Panc1 (cell line): ENCODE results near the gene ZC2HC1B. TPM values are rescaled to one million over a fixed set of nuclear protein-coding genes. Genes with fewer than 3 reads are reported as not detected.

Experiments
- ATAC-seq: fragments of 200-7000 bp; cut with Tn5 transposase; 2 replicates; pipeline ENCODE4 v1.9.1; 2020; ENCODE audit warnings: mild to moderate bottlenecking, moderate library complexity
- BruUV-seq: library from RNA; stranded (reverse); fragments of 400-500 nt; replicated peaks from 2 replicates; lab custom pipeline; 2021; lab: Mats Ljungman, UMichigan
- CTCF ChIA-PET: fragments of 300-600 bp; sonication (Branson Sonifier 250); formaldehyde crosslinking; loops from one replicate; lab custom pipeline; 2022; ENCODE audit warnings: antibody characterized with exemption; lab: Charles Lee
- POLR2A ChIA-PET: fragments of 300-600 bp; sonication (Branson Sonifier 250); formaldehyde crosslinking; loops from one replicate; lab custom pipeline; 2022; ENCODE audit warnings: antibody characterized with exemption; lab: Charles Lee
- DNase-seq: peaks from one replicate; pipeline ENCODE4 v3.0.0-alpha.2; 2010; ENCODE audit warnings: low read depth, low spot score
- H3K27ac ChIP-seq: 2 replicates; pipeline ENCODE4 v1.5.1; 2011; ENCODE audit warnings: mild to moderate bottlenecking, low read length, inconsistent platforms
- H3K27me3 ChIP-seq: fragments of 200-500 bp; sonication (Bioruptor generic); 2 replicates; pipeline ENCODE4 v1.6.0; 2014; ENCODE audit warnings: low read length, inconsistent platforms; ENCODE audit not compliant: control insufficient read depth, insufficient read depth
- H3K36me3 ChIP-seq: fragments of 200-500 bp; sonication (Bioruptor generic); 2 replicates; pipeline ENCODE4 v1.5.1; 2014; ENCODE audit warnings: inconsistent platforms, mild to moderate bottlenecking, low read length, moderate library complexity; ENCODE audit not compliant: control insufficient read depth, insufficient read depth
- H3K4me1 ChIP-seq: 2 replicates; pipeline ENCODE4 v1.5.1; 2011; ENCODE audit warnings: inconsistent platforms, mild to moderate bottlenecking, low read length, moderate library complexity; ENCODE audit not compliant: control insufficient read depth, insufficient read depth
- H3K4me3 ChIP-seq, 2 experiments: 2 replicates each; pipeline ENCODE4 v1.5.1; 2011 to 2012; ENCODE audit warnings: low read depth in 2 of 2, low read length in 2 of 2, mild to moderate bottlenecking in 2 of 2, inconsistent platforms in 1 of 2, moderate library complexity in 1 of 2
- H3K9me3 ChIP-seq: fragments of 200-500 bp; sonication (Bioruptor generic); 2 replicates; pipeline ENCODE4 v1.5.1; 2014; ENCODE audit warnings: low read depth, mild to moderate bottlenecking, inconsistent platforms, low read length, moderate library complexity; ENCODE audit not compliant: control insufficient read depth, insufficient read depth
- POLR2AphosphoS5 ChIP-seq: IDR thresholded peaks from 2 replicates; pipeline ENCODE4 v1.6.1; 2012; ENCODE audit warnings: mild to moderate bottlenecking, low read depth, low read length, moderate library complexity
- SIN3A ChIP-seq: IDR thresholded peaks from 2 replicates; pipeline ENCODE4 v1.6.1; 2012; ENCODE audit warnings: low read depth, mild to moderate bottlenecking, low read length, moderate library complexity, borderline replicate concordance; ENCODE audit not compliant: insufficient read depth
- TCF7L2 ChIP-seq: IDR thresholded peaks from 2 replicates; pipeline ENCODE4 v1.6.1; 2011; ENCODE audit warnings: mild to moderate bottlenecking, low read depth, low read length, inconsistent platforms
- in situ Hi-C: cut with HindIII; loops from 2 replicates; pipeline ENCODE4 v1.10.0; 2016; ENCODE audit warnings: low sequenced_read_pairs, low pct_unique_long_range_greater_than_20kb
- intact Hi-C: fragments of 100-400 bp; cut with micrococcal nuclease; formaldehyde crosslinking; loops from one replicate; pipeline ENCODE4 v1.10.0; 2022; ENCODE audit not compliant: unreplicated experiment
- total RNA-seq: library from RNA; stranded (reverse); gene quantifications from one replicate; pipeline ENCODE4 v1.2.1, GENCODE V29; 2021; ENCODE audit not compliant: unreplicated experiment
- TF ChIP-seq, protein P1 (sequence below), 2 experiments: IDR thresholded peaks; 2 replicates each; pipeline ENCODE4 v1.6.1; 2011 to 2012; ENCODE audit warnings: low read depth in 2 of 2, control low read depth in 1 of 2, low read length in 1 of 2, mild to moderate bottlenecking in 1 of 2, moderate library complexity in 1 of 2; ENCODE audit not compliant: insufficient read depth in 1 of 2
- TF ChIP-seq, protein P2 (sequence below): fragments of 450-650 bp; IDR thresholded peaks from 2 replicates; pipeline ENCODE4 v1.5.1; 2017; ENCODE audit warnings: mild to moderate bottlenecking

Gene ZC2HC1B
- total RNA-seq, 1 experiment from 2014 or later, result not detected

DNA sequence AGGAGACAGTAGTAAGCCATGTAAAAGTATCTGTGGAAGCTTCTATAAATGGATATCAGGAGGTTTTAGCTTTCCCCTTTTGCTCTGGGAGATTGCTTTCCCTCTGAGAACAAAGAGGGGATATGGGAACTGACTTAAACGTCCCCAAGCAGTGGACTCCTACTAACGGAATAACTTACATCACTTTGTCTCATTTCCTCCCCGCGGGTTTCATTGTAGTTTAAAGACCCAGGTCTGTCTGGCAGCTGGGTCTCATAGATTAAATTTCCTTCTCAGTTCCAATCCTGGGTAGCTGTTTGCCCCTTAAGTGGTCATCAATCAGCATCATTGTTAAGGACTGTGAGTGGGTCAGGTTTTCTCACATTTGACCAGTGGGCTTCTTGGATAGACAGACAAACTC lies 75.1 kb downstream of the ZC2HC1B start:
- no peak overlapping the region for H3K27ac ChIP-seq
- no peaks in the 10 kb centered on the region for H3K4me1 ChIP-seq
- H3K9me3 ChIP-seq, result no peaks in the 10 kb centered on the region
- CTCF ChIA-PET, result interaction anchor here (0.6 to 1.7 kb wide), 2 partner anchors 74 to 260 kb away, joined by 4 to 10 read pairs; no protein-coding TSS in a partner anchor
- peaks cover 7% of the 10 kb centered on the region; the same call in 1 of the 2 replicates for H3K27me3 ChIP-seq
- POLR2A ChIA-PET, result no interaction called here
- no peak for ATAC-seq
- intact Hi-C loops (no loop called here), in situ Hi-C loops (no loop called here)
- no peak for TF ChIP-seq POLR2AphosphoS5
- TF ChIP-seq, protein P1, sequence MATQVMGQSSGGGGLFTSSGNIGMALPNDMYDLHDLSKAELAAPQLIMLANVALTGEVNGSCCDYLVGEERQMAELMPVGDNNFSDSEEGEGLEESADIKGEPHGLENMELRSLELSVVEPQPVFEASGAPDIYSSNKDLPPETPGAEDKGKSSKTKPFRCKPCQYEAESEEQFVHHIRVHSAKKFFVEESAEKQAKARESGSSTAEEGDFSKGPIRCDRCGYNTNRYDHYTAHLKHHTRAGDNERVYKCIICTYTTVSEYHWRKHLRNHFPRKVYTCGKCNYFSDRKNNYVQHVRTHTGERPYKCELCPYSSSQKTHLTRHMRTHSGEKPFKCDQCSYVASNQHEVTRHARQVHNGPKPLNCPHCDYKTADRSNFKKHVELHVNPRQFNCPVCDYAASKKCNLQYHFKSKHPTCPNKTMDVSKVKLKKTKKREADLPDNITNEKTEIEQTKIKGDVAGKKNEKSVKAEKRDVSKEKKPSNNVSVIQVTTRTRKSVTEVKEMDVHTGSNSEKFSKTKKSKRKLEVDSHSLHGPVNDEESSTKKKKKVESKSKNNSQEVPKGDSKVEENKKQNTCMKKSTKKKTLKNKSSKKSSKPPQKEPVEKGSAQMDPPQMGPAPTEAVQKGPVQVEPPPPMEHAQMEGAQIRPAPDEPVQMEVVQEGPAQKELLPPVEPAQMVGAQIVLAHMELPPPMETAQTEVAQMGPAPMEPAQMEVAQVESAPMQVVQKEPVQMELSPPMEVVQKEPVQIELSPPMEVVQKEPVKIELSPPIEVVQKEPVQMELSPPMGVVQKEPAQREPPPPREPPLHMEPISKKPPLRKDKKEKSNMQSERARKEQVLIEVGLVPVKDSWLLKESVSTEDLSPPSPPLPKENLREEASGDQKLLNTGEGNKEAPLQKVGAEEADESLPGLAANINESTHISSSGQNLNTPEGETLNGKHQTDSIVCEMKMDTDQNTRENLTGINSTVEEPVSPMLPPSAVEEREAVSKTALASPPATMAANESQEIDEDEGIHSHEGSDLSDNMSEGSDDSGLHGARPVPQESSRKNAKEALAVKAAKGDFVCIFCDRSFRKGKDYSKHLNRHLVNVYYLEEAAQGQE (IDR thresholded peaks at IDR 0.05; ENCODE audit: insufficient read depth in 1 of 2, low read depth in 2 of 2, low read length in 1 of 2), result no peak
- no peak for TF ChIP-seq SIN3A
- no peak for TF ChIP-seq TCF7L2
- TF ChIP-seq, protein P2, sequence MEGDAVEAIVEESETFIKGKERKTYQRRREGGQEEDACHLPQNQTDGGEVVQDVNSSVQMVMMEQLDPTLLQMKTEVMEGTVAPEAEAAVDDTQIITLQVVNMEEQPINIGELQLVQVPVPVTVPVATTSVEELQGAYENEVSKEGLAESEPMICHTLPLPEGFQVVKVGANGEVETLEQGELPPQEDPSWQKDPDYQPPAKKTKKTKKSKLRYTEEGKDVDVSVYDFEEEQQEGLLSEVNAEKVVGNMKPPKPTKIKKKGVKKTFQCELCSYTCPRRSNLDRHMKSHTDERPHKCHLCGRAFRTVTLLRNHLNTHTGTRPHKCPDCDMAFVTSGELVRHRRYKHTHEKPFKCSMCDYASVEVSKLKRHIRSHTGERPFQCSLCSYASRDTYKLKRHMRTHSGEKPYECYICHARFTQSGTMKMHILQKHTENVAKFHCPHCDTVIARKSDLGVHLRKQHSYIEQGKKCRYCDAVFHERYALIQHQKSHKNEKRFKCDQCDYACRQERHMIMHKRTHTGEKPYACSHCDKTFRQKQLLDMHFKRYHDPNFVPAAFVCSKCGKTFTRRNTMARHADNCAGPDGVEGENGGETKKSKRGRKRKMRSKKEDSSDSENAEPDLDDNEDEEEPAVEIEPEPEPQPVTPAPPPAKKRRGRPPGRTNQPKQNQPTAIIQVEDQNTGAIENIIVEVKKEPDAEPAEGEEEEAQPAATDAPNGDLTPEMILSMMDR, result no peak
- no peak for DNase-seq
- no TSS peak for BruUV-seq
- no peaks in the 10 kb centered on the region for H3K36me3 ChIP-seq
- H3K4me3 ChIP-seq, result no peak overlapping the region

DNA sequence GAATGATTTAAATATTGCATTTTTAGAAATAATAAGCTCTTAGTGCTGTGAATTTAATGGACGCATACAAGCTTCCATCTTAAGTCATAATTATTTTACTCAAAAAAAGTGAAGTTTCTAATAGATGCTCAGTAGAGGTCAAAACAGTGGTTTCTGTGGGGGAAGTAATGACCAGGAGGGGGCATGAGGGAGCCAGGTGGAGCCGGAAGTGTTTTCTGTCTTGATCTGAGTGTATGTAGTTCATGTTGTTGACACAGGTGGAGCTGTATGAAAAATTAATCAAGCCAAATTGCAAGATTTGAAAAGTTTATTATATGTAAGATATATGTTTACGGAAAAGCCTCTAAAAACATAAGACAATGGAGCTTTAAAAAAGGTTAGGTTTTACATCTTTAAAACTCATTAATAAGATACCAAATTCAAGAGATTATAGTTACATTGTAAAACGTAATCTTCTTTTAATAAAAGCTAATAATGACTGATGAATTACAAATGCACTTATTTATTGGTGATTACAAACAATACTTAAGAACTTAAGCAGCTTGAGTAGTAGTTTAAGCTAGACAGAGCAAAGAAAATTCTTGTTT lies 75.8 kb downstream of the ZC2HC1B start:
- DNase-seq, result peak; percentile 28
- no TSS peak for BruUV-seq
- H3K9me3 ChIP-seq, result no peaks in the 10 kb centered on the region
- ChIA-PET CTCF (interaction anchor here (0.6 to 1.7 kb wide), 9 partner anchors 11 to 365 kb away, joined by 3 to 10 read pairs (median 4); no protein-coding TSS in a partner anchor), POLR2A (no interaction called here)
- H3K36me3 ChIP-seq, result no peaks in the 10 kb centered on the region
- intact Hi-C loops, result loop anchor here (10.0 kb wide), 1 partner anchor 365 kb away; no protein-coding TSS in a partner anchor
- ATAC-seq, result peak; percentile 64; the same call in 1 of the 2 replicates
- TF ChIP-seq POLR2AphosphoS5, result no peak
- TF ChIP-seq, protein P2, result peak; percentile 87
- H3K27ac ChIP-seq, result no peak overlapping the region
- no peaks in the 10 kb centered on the region for H3K4me1 ChIP-seq
- H3K4me3 ChIP-seq, result no peak overlapping the region
- in situ Hi-C loops, result no loop called here
- peaks cover 7% of the 10 kb centered on the region; the same call in 1 of the 2 replicates for H3K27me3 ChIP-seq
